H9 (cell line): Measurements from ENCODE around the gene NHSL2. TPM values are rescaled to one million over a fixed set of nuclear protein-coding genes. Genes with fewer than 3 reads are reported as not detected.

Experiments
- DNase-seq: peaks from one replicate; pipeline ENCODE4 v3.0.0-alpha.2; 2017
- H2AFZ ChIP-seq: one replicate; pipeline ENCODE4 v1.6.1; 2013; ENCODE audit warnings: mild to moderate bottlenecking, low read length, control low read depth, moderate library complexity
- H2AK5ac ChIP-seq: 2 replicates; pipeline ENCODE4 v1.6.1; 2013; ENCODE audit warnings: low read length, control low read depth, mixed read lengths; ENCODE audit not compliant: insufficient read length
- H2BK120ac ChIP-seq: one replicate; pipeline ENCODE4 v1.6.1; 2013; ENCODE audit warnings: low read depth, mild to moderate bottlenecking, low read length, control low read depth, inconsistent platforms; ENCODE audit not compliant: poor library complexity, severe bottlenecking
- H2BK12ac ChIP-seq: 2 replicates; pipeline ENCODE4 v1.6.1; 2013; ENCODE audit warnings: low read length, control low read depth, mixed read lengths, low read depth; ENCODE audit not compliant: insufficient read length
- H2BK15ac ChIP-seq: 2 replicates; pipeline ENCODE4 v1.6.1; 2013; ENCODE audit warnings: low read depth, low read length, control low read depth
- H2BK20ac ChIP-seq: one replicate; pipeline ENCODE4 v1.6.1; 2013; ENCODE audit warnings: low read depth, mild to moderate bottlenecking, low read length, control low read depth, inconsistent platforms; ENCODE audit not compliant: poor library complexity, severe bottlenecking
- H2BK5ac ChIP-seq: 2 replicates; pipeline ENCODE4 v1.6.1; 2013; ENCODE audit warnings: low read length, control low read depth, mixed read lengths; ENCODE audit not compliant: insufficient read length
- H3K14ac ChIP-seq: 2 replicates; pipeline ENCODE4 v1.6.1; 2013; ENCODE audit warnings: low read length, control low read depth; ENCODE audit not compliant: insufficient read depth
- H3K18ac ChIP-seq: 2 replicates; pipeline ENCODE4 v1.6.1; 2013; ENCODE audit warnings: low read depth, mild to moderate bottlenecking, mixed read lengths, low read length, control low read depth; ENCODE audit not compliant: insufficient read length
- H3K23ac ChIP-seq: 2 replicates; pipeline ENCODE4 v1.6.1; 2013; ENCODE audit warnings: low read length, control low read depth, mixed read lengths, low read depth; ENCODE audit not compliant: insufficient read length
- H3K23me2 ChIP-seq: 2 replicates; pipeline ENCODE4 v1.6.1; 2013; ENCODE audit warnings: low read depth, mild to moderate bottlenecking, mixed read lengths, low read length, control low read depth; ENCODE audit not compliant: insufficient read length, poor library complexity, severe bottlenecking
- H3K27ac ChIP-seq: 2 replicates; pipeline ENCODE4 v1.5.1; 2013; ENCODE audit warnings: low read length, control low read depth, mixed read lengths, low read depth; ENCODE audit not compliant: insufficient read length
- H3K27me3 ChIP-seq: 2 replicates; pipeline ENCODE4 v1.6.1; 2013; ENCODE audit warnings: low read length, control low read depth, inconsistent platforms; ENCODE audit not compliant: insufficient read depth
- H3K4ac ChIP-seq: 2 replicates; pipeline ENCODE4 v1.6.1; 2013; ENCODE audit warnings: low read depth, mild to moderate bottlenecking, control low read depth, inconsistent platforms, low read length, moderate library complexity
- H3K4me1 ChIP-seq: 2 replicates; pipeline ENCODE4 v1.6.1; 2013; ENCODE audit warnings: low read length, control low read depth, inconsistent platforms; ENCODE audit not compliant: insufficient read depth
- H3K4me2 ChIP-seq: 2 replicates; pipeline ENCODE4 v1.6.1; 2013; ENCODE audit warnings: low read length, control low read depth, mixed read lengths; ENCODE audit not compliant: insufficient read length, insufficient read depth
- H3K56ac ChIP-seq: 2 replicates; pipeline ENCODE4 v1.6.1; 2013; ENCODE audit warnings: low read depth, mild to moderate bottlenecking, mixed read lengths, low read length, control low read depth; ENCODE audit not compliant: insufficient read length
- H3K79me1 ChIP-seq: 2 replicates; pipeline ENCODE4 v1.6.1; 2013; ENCODE audit warnings: low read depth, mild to moderate bottlenecking, moderate library complexity, low read length, control low read depth, inconsistent platforms; ENCODE audit not compliant: insufficient read depth, poor library complexity, severe bottlenecking
- H3K79me2 ChIP-seq: 2 replicates; pipeline ENCODE4 v1.6.1; 2013; ENCODE audit warnings: low read length, control low read depth, inconsistent platforms; ENCODE audit not compliant: insufficient read depth
- H3K9ac ChIP-seq: 2 replicates; pipeline ENCODE4 v1.6.1; 2013; ENCODE audit warnings: low read length, control low read depth, mixed read lengths; ENCODE audit not compliant: insufficient read length; ENCODE audit errors: extremely low read depth
- H3K9me3 ChIP-seq: one replicate; pipeline ENCODE4 v1.6.1; 2013; ENCODE audit warnings: low read depth, low read length, inconsistent platforms; ENCODE audit not compliant: control insufficient read depth
- H3T11ph ChIP-seq: one replicate; pipeline ENCODE4 v1.6.1; 2013; ENCODE audit warnings: mild to moderate bottlenecking, low read length, control low read depth, inconsistent platforms
- H4K20me1 ChIP-seq: one replicate; pipeline ENCODE4 v1.6.1; 2013; ENCODE audit not compliant: control insufficient read depth, insufficient read length, insufficient read depth
- H4K5ac ChIP-seq: 2 replicates; pipeline ENCODE4 v1.6.1; 2013; ENCODE audit warnings: low read depth, mild to moderate bottlenecking, mixed read lengths, low read length, control low read depth; ENCODE audit not compliant: insufficient read length
- H4K8ac ChIP-seq: replicated peaks from 2 replicates; pipeline ENCODE4 v1.6.1; 2013; ENCODE audit warnings: low read length, control low read depth, mixed read lengths, low read depth; ENCODE audit not compliant: insufficient read length
- H4K91ac ChIP-seq: 2 replicates; pipeline ENCODE4 v1.6.1; 2013; ENCODE audit warnings: low read depth, mild to moderate bottlenecking, moderate library complexity, mixed read lengths, low read length, control low read depth; ENCODE audit not compliant: insufficient read length
- H3K27ac Mint-ChIP-seq, 3 experiments: 2 replicates in 2 of 3; 3 replicates in 1 of 3; pipeline ENCODE4 v1.8.0; 2020 to 2021; ENCODE audit warnings: mixed read lengths in 3 of 3, mild to moderate bottlenecking in 1 of 3, moderate library complexity in 1 of 3
- H3K27me3 Mint-ChIP-seq: 2 replicates; pipeline ENCODE4 v1.8.0; 2021; ENCODE audit warnings: low read depth, mild to moderate bottlenecking, moderate library complexity, mixed read lengths
- H3K36me3 Mint-ChIP-seq, 3 experiments: 2 replicates in 2 of 3; 3 replicates in 1 of 3; pipeline ENCODE4 v1.8.0; 2020 to 2021; ENCODE audit warnings: low read depth in 3 of 3, mixed read lengths in 3 of 3; ENCODE audit not compliant: insufficient read depth in 1 of 3
- H3K4me1 Mint-ChIP-seq, 2 experiments: 2 replicates each; pipeline ENCODE4 v1.8.0; 2020; ENCODE audit warnings: mixed read lengths in 2 of 2
- H3K4me3 Mint-ChIP-seq, 2 experiments: 2 replicates in 1 of 2; 3 replicates in 1 of 2; pipeline ENCODE4 v1.8.0; 2020 to 2021; ENCODE audit warnings: mild to moderate bottlenecking in 2 of 2, mixed read lengths in 2 of 2, moderate library complexity in 1 of 2
- H3K9me3 Mint-ChIP-seq, 2 experiments: 2 replicates in 1 of 2; 3 replicates in 1 of 2; pipeline ENCODE4 v1.8.0; 2020; ENCODE audit warnings: mild to moderate bottlenecking in 2 of 2, mixed read lengths in 2 of 2, moderate library complexity in 1 of 2
- CTCF ChIP-seq: fragments of 200-600 bp; sonication (generic); conservative IDR thresholded peaks from 3 replicates; pipeline ENCODE4 v1.8.0; 2021; ENCODE audit warnings: antibody characterized with exemption, mild to moderate bottlenecking
- WGBS: extraction: QIAGEN DNeasy Blood & Tissue Kit; methylation state at CpG from one replicate; pipeline ENCODE4 v1.1.7; 2013; ENCODE audit warnings: missing lambda C conversion rate, low lambda C conversion rate, mixed read lengths; ENCODE audit not compliant: insufficient read length; ENCODE audit errors: extremely low coverage; 5-methylcytosine and 5-hydroxymethylcytosine counted together
- total RNA-seq: library from RNA; stranded (reverse); gene quantifications from 2 replicates; pipeline ENCODE4 v1.2.1, GENCODE V29; 2021

NHSL2 gene
- total RNA-seq, 1 experiment from 2014 or later = 6.4 TPM

DNA sequence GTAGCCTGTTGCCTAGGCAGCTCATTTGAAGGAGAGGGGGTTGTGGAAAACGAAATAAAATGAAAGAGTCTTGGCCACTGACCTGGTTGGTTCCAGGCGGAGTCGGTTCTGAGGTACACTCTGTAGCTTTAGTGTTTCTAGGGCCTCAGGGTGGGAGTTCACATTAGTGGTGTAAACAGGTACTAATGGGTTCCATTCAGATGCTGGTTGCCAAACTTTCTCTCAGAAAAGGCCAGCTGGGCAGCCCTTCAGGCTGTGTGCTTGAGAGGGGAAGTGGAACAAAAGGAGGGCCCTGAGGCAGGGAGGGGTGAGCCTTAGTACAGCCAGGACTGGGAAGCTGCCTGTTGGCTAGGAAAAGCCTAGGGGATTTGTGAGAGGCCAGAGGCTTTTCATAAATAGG lies 24.8 kb downstream of the NHSL2 start:
- Histone ChIP-seq H3K9me3 (peaks cover 75% of the 10 kb centered on the region), H3K23me2 (no peaks in the 10 kb centered on the region), H3K79me2 (peaks cover 5% of the 10 kb centered on the region; the same call in 1 of the 2 replicates), H3K79me1 (no peaks in the 10 kb centered on the region), H2BK12ac (no peak overlapping the region), H2BK20ac (no peak overlapping the region), H3K27me3 (no peaks in the 10 kb centered on the region), H3K14ac (no peak overlapping the region), H2BK15ac (no peak overlapping the region), H3K18ac (no peak overlapping the region), H4K5ac (no peak overlapping the region), H4K20me1 (no peaks in the 10 kb centered on the region), H3K9ac (no peak overlapping the region), H3T11ph (no peak overlapping the region), H2BK5ac (no peak overlapping the region), H4K8ac (no peak overlapping the region), H2AFZ (no peak overlapping the region), H2BK120ac (no peak overlapping the region), H3K27ac (peak overlapping the region; percentile 57), H4K91ac (no peak overlapping the region), H3K4me2 (no peak overlapping the region), H3K23ac (no peak overlapping the region), H3K4me1 (peaks cover 7% of the 10 kb centered on the region; the same call in 1 of the 2 replicates), H3K4ac (no peak overlapping the region; the same call in 1 of the 2 replicates), H2AK5ac (no peak overlapping the region), H3K56ac (no peak overlapping the region)
- TF ChIP-seq CTCF = no peak
- DNase-seq = peak; percentile 76
- H3K27ac Mint-ChIP-seq = peak overlapping the region; percentile 70 to 93 (median 80); a peak in 4 of 7 replicates
- peaks cover 3 to 8% (median 7%) of the 10 kb centered on the region in 3 experiments for H3K36me3 Mint-ChIP-seq
- H3K4me1 Mint-ChIP-seq = peaks cover 23 to 31% of the 10 kb centered on the region in 2 experiments
- no CpG with 5 or more reads among the region's 3 CpGs for WGBS
- H3K4me3 Mint-ChIP-seq = peak overlapping the region in 1 of 2 experiments; percentile 25; a peak in 2 of 5 replicates
- H3K27me3 Mint-ChIP-seq = no peaks in the 10 kb centered on the region
- H3K9me3 Mint-ChIP-seq = peaks cover 47 to 54% of the 10 kb centered on the region in 2 experiments
